Neutrophil (primary cell): ENCODE measurements around the gene RNF113B.

Experiments
- H3K27ac ChIP-seq: fragments of 200-600 bp; sonication (generic); 2 replicates; pipeline ENCODE4 v1.5.1; 2016; ENCODE audit warnings: mild to moderate bottlenecking, moderate library complexity
- H3K27me3 ChIP-seq: fragments of 200-600 bp; sonication (generic); 2 replicates; pipeline ENCODE4 v1.6.0; 2016; ENCODE audit warnings: mild to moderate bottlenecking
- H3K36me3 ChIP-seq: fragments of 200-600 bp; sonication (generic); 2 replicates; pipeline ENCODE4 v1.5.1; 2017
- H3K4me1 ChIP-seq, 2 experiments: fragments of 200-600 bp in 1 of 2; sonication (generic) in 1 of 2; 1 replicate in 1 of 2; 2 replicates in 1 of 2; pipeline versions ENCODE4 v1.5.1 to v1.6.1; 2013 to 2016; ENCODE audit warnings: low read depth in 1 of 2, low read length in 1 of 2, mild to moderate bottlenecking in 1 of 2, moderate library complexity in 1 of 2; ENCODE audit not compliant: control insufficient read depth in 1 of 2, insufficient read depth in 1 of 2
- H3K4me3 ChIP-seq, 2 experiments: fragments of 200-600 bp in 1 of 2; sonication (generic) in 1 of 2; 1 replicate in 1 of 2; 2 replicates in 1 of 2; pipeline ENCODE4 v1.5.1; 2013 to 2016; ENCODE audit warnings: low read depth in 1 of 2, low read length in 1 of 2, mild to moderate bottlenecking in 1 of 2, moderate library complexity in 1 of 2
- H3K9me3 ChIP-seq: fragments of 200-600 bp; sonication (generic); 2 replicates; pipeline ENCODE4 v1.5.1; 2016
- CTCF ChIP-seq: fragments of 200-600 bp; sonication (generic); IDR thresholded peaks from 2 replicates; pipeline ENCODE4 v1.5.1; 2016; ENCODE audit warnings: antibody characterized with exemption

Gene RNF113B

GRCh38 chr13:98182153-98182552, 5.1 kb upstream of the RNF113B start:
- Histone ChIP-seq H3K4me3 (no peak overlapping the region), H3K36me3 (no peaks in the 10 kb centered on the region), H3K27me3 (no peaks in the 10 kb centered on the region), H3K9me3 (no peaks in the 10 kb centered on the region), H3K27ac (no peak overlapping the region), H3K4me1 (no peaks in the 10 kb centered on the region)
- TF ChIP-seq CTCF, result no peak

- no peak for TF ChIP-seq CTCF
- H3K27ac ChIP-seq, result no peak overlapping the region
- no peaks in the 10 kb centered on the region for H3K9me3 ChIP-seq
- no peaks in the 10 kb centered on the region for H3K4me1 ChIP-seq
- H3K4me3 ChIP-seq, result no peak overlapping the region
- no peaks in the 10 kb centered on the region for H3K36me3 ChIP-seq
- H3K27me3 ChIP-seq, result no peaks in the 10 kb centered on the region
These were observed 4.2 kb upstream of the RNF113B start for GRCh38 chr13:98181111-98181815.

GRCh38 chr13:98180092-98180491, 3.0 kb upstream of the RNF113B start:
- H3K27ac ChIP-seq, result no peak overlapping the region
- no peaks in the 10 kb centered on the region for H3K36me3 ChIP-seq
- no peak for TF ChIP-seq CTCF
- H3K4me3 ChIP-seq, result no peak overlapping the region
- H3K27me3 ChIP-seq, result no peaks in the 10 kb centered on the region
- H3K4me1 ChIP-seq, result no peaks in the 10 kb centered on the region
- no peaks in the 10 kb centered on the region for H3K9me3 ChIP-seq

GRCh38 chr13:98175823-98176222, 1.2 kb downstream of the RNF113B start:
- no peaks in the 10 kb centered on the region for H3K9me3 ChIP-seq
- H3K4me1 ChIP-seq, result no peaks in the 10 kb centered on the region
- H3K27me3 ChIP-seq, result no peaks in the 10 kb centered on the region
- no peak for TF ChIP-seq CTCF
- no peak overlapping the region for H3K27ac ChIP-seq
- H3K36me3 ChIP-seq, result no peaks in the 10 kb centered on the region
- H3K4me3 ChIP-seq, result no peak overlapping the region

- H3K4me1 ChIP-seq, result no peaks in the 10 kb centered on the region
- no peaks in the 10 kb centered on the region for H3K36me3 ChIP-seq
- no peaks in the 10 kb centered on the region for H3K9me3 ChIP-seq
- no peak for TF ChIP-seq CTCF
- no peak overlapping the region for H3K27ac ChIP-seq
- no peaks in the 10 kb centered on the region for H3K27me3 ChIP-seq
- H3K4me3 ChIP-seq, result no peak overlapping the region
These were observed 2.0 kb downstream of the RNF113B start for GRCh38 chr13:98175043-98175442.

- Histone ChIP-seq H3K27me3 (no peaks in the 10 kb centered on the region), H3K36me3 (no peaks in the 10 kb centered on the region), H3K4me3 (no peak overlapping the region), H3K9me3 (no peaks in the 10 kb centered on the region), H3K27ac (no peak overlapping the region), H3K4me1 (no peaks in the 10 kb centered on the region)
- no peak for TF ChIP-seq CTCF
These were observed 2.8 kb downstream of the RNF113B start for GRCh38 chr13:98174307-98174706.
